BLaER1 treated with 17β-estradiol and CSF1 and Interleukin-3, amounts not matched to agents 10 nM and 100 nM (cell line): ENCODE measurements around the gene RABGAP1L.

Source experiments
- H3K27ac ChIP-seq, 11 experiments: shearing (Covaris generic); formaldehyde crosslinking; 2 replicates each; pipeline ENCODE4 v1.8.1; 2022
- H3K27me3 ChIP-seq, 11 experiments: shearing (Covaris generic); formaldehyde crosslinking; 2 replicates each; pipeline ENCODE4 v1.8.1; 2022
- H3K36me3 ChIP-seq, 11 experiments: shearing (Covaris generic); formaldehyde crosslinking; 2 replicates each; pipeline ENCODE4 v1.8.1; 2022
- H3K4me1 ChIP-seq, 10 experiments: shearing (Covaris generic); formaldehyde crosslinking; 2 replicates each; pipeline ENCODE4 v1.8.1; 2022
- H3K4me2 ChIP-seq, 11 experiments: shearing (Covaris generic); formaldehyde crosslinking; 2 replicates each; pipeline ENCODE4 v1.8.1; 2022
- H3K4me3 ChIP-seq, 10 experiments: shearing (Covaris generic); formaldehyde crosslinking; 2 replicates each; pipeline ENCODE4 v1.8.1; 2022
- H3K9ac ChIP-seq, 11 experiments: shearing (Covaris generic); formaldehyde crosslinking; 2 replicates each; pipeline ENCODE4 v1.8.1; 2022
- H3K9me3 ChIP-seq, 11 experiments: shearing (Covaris generic); formaldehyde crosslinking; replicated peaks in 1 of 11; 2 replicates each; pipeline ENCODE4 v1.8.1; 2022
- H4K20me1 ChIP-seq, 11 experiments: shearing (Covaris generic); formaldehyde crosslinking; 2 replicates each; pipeline ENCODE4 v1.8.1; 2022
- Cebpa-rat ChIP-seq, 11 experiments: shearing (Covaris generic); IDR thresholded peaks; 2 replicates each; pipeline ENCODE4 v1.8.1; 2022

RABGAP1L gene

GRCh38 chr1:174736831-174737230 lies 577.5 kb downstream of the RABGAP1L start:
- no peak overlapping the region; a peak in 1 of 22 replicates for H3K4me2 ChIP-seq
- H3K36me3 ChIP-seq, result peaks cover 0 to 10% (median 0%) of the 10 kb centered on the region in 11 experiments; a peak in 3 of 22 replicates
- H4K20me1 ChIP-seq, result no peaks in the 10 kb centered on the region
- H3K27ac ChIP-seq, result no peak overlapping the region
- H3K27me3 ChIP-seq, result no peaks in the 10 kb centered on the region
- peaks cover 0 to 29% (median 17%) of the 10 kb centered on the region in 10 experiments; a peak in 15 of 20 replicates for H3K4me1 ChIP-seq
- H3K9me3 ChIP-seq, result peaks cover 0 to 15% (median 9%) of the 10 kb centered on the region in 11 experiments; a peak in 13 of 22 replicates
- TF ChIP-seq Cebpa-rat (IDR thresholded peaks at IDR 0.05), result no peak
- no peak overlapping the region for H3K4me3 ChIP-seq
- no peak overlapping the region for H3K9ac ChIP-seq

GRCh38 chr1:174740249-174740968 lies 581.1 kb downstream of the RABGAP1L start:
- H3K4me3 ChIP-seq, result no peak overlapping the region
- peaks cover 0 to 15% (median 9%) of the 10 kb centered on the region in 11 experiments; a peak in 13 of 22 replicates for H3K9me3 ChIP-seq
- peak overlapping the region in 4 of 11 experiments; percentile 6 to 41 (median 13); a peak in 3 of 22 replicates for H3K27ac ChIP-seq
- H3K36me3 ChIP-seq, result peaks cover 0 to 10% (median 0%) of the 10 kb centered on the region in 11 experiments; a peak in 3 of 22 replicates
- H3K4me1 ChIP-seq, result peaks cover 0 to 44% (median 23%) of the 10 kb centered on the region in 10 experiments; a peak in 15 of 20 replicates
- no peaks in the 10 kb centered on the region for H4K20me1 ChIP-seq
- H3K4me2 ChIP-seq, result peak overlapping the region in 8 of 11 experiments; percentile 4 to 63 (median 37); a peak in 10 of 22 replicates
- no peaks in the 10 kb centered on the region for H3K27me3 ChIP-seq
- no peak for TF ChIP-seq Cebpa-rat (IDR thresholded peaks at IDR 0.05)
- H3K9ac ChIP-seq, result no peak overlapping the region

DNA sequence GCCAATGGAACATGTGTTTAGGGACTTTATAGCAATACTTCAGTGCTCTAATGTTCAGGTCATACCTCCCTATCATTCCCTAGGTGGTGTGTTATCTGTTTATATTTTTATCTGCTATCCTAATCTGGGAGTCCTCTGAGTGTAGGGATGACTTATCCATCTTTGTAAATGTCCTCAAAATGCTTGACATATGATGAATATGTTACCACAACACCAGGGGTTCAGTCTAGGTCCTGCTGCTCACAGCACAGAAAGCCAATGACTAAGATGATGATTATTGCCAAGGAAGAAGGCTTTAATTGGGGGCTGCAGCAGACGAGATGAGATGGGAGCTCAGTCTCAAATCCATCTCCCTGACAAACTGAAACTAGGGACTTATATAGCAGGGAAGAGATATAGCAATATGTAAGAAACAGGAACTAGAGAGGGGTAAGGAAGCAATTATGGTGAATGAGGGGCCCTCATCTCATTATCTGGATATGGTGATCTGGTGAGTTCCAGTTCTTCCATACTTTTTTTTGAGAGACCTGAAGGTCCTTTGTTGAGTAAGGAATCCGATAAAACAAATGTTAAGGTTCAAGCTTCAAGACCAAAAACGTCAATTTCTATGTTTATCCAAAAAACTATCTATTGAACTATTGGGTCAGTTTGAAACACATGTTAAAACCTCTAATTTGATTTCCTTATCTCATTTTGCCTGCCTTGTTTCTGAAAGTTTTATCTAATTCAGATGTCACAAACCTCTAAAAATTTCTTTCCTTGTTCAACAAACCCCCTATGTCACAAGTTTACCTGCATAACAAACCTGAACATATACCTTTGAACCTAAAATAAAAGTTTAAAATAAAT lies 583.7 kb downstream of the RABGAP1L start:
- Histone ChIP-seq H3K4me2 (peak overlapping the region in 4 of 11 experiments; percentile 8 to 44 (median 25); a peak in 5 of 22 replicates), H3K27ac (no peak overlapping the region), H3K9ac (no peak overlapping the region), H3K27me3 (no peaks in the 10 kb centered on the region), H3K4me3 (no peak overlapping the region), H4K20me1 (no peaks in the 10 kb centered on the region), H3K36me3 (no peaks in the 10 kb centered on the region), H3K4me1 (peaks cover 0 to 38% (median 23%) of the 10 kb centered on the region in 10 experiments; a peak in 15 of 20 replicates), H3K9me3 (no peaks in the 10 kb centered on the region)
- no peak for TF ChIP-seq Cebpa-rat (IDR thresholded peaks at IDR 0.05)

GRCh38 chr1:174743654-174744561 lies 584.6 kb downstream of the RABGAP1L start:
- H3K9ac ChIP-seq, result no peak overlapping the region
- no peaks in the 10 kb centered on the region for H3K27me3 ChIP-seq
- H3K27ac ChIP-seq, result no peak overlapping the region
- H3K4me2 ChIP-seq, result no peak overlapping the region
- H3K4me1 ChIP-seq, result peaks cover 0 to 38% (median 23%) of the 10 kb centered on the region in 10 experiments; a peak in 15 of 20 replicates
- no peak for TF ChIP-seq Cebpa-rat (IDR thresholded peaks at IDR 0.05)
- no peaks in the 10 kb centered on the region for H3K9me3 ChIP-seq
- no peaks in the 10 kb centered on the region for H4K20me1 ChIP-seq
- H3K4me3 ChIP-seq, result no peak overlapping the region
- H3K36me3 ChIP-seq, result no peaks in the 10 kb centered on the region

DNA sequence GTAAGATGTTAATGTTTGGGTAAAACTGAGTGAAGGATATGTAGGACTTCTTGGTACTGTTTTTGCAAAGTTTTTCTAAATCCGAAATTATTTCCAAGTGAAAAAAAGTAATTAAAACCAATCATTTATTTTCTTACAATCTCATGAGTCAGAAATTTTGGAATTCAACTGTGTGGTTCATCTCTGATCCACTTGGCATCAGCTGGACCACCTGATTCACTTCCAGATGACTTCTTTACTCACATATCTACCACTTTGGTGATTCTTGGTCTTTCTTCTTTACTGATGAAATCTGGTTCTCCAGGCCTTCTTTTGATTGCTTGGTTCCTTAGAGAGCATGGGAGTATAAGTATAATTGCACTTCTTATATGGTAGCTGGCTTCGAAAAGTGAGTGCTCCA lies 585.6 kb downstream of the RABGAP1L start:
- H3K27me3 ChIP-seq, result no peaks in the 10 kb centered on the region
- H3K4me3 ChIP-seq, result no peak overlapping the region
- H4K20me1 ChIP-seq, result no peaks in the 10 kb centered on the region
- no peak overlapping the region for H3K27ac ChIP-seq
- H3K36me3 ChIP-seq, result no peaks in the 10 kb centered on the region
- TF ChIP-seq Cebpa-rat (IDR thresholded peaks at IDR 0.05), result no peak
- peaks cover 0 to 34% (median 21%) of the 10 kb centered on the region in 10 experiments; a peak in 15 of 20 replicates for H3K4me1 ChIP-seq
- H3K4me2 ChIP-seq, result no peak overlapping the region
- H3K9ac ChIP-seq, result no peak overlapping the region
- no peaks in the 10 kb centered on the region for H3K9me3 ChIP-seq

GRCh38 chr1:174746024-174746808 lies 586.9 kb downstream of the RABGAP1L start:
- H4K20me1 ChIP-seq, result no peaks in the 10 kb centered on the region
- no peak overlapping the region for H3K4me3 ChIP-seq
- H3K4me1 ChIP-seq, result peaks cover 0 to 20% (median 12%) of the 10 kb centered on the region in 10 experiments; a peak in 11 of 20 replicates
- H3K36me3 ChIP-seq, result no peaks in the 10 kb centered on the region
- no peaks in the 10 kb centered on the region for H3K9me3 ChIP-seq
- H3K9ac ChIP-seq, result no peak overlapping the region
- TF ChIP-seq Cebpa-rat (IDR thresholded peaks at IDR 0.05), result no peak
- no peaks in the 10 kb centered on the region for H3K27me3 ChIP-seq
- H3K27ac ChIP-seq, result no peak overlapping the region
- H3K4me2 ChIP-seq, result no peak overlapping the region

- Histone ChIP-seq H3K27me3 (no peaks in the 10 kb centered on the region), H3K27ac (no peak overlapping the region), H3K4me1 (peaks cover 0 to 9% (median 5%) of the 10 kb centered on the region in 10 experiments; a peak in 8 of 20 replicates), H3K4me3 (no peak overlapping the region), H4K20me1 (no peaks in the 10 kb centered on the region), H3K4me2 (no peak overlapping the region), H3K9ac (no peak overlapping the region), H3K36me3 (no peaks in the 10 kb centered on the region), H3K9me3 (no peaks in the 10 kb centered on the region)
- no peak for TF ChIP-seq Cebpa-rat (IDR thresholded peaks at IDR 0.05)
Observed at GRCh38 chr1:174747613-174748012, 588.3 kb downstream of the RABGAP1L start.

DNA sequence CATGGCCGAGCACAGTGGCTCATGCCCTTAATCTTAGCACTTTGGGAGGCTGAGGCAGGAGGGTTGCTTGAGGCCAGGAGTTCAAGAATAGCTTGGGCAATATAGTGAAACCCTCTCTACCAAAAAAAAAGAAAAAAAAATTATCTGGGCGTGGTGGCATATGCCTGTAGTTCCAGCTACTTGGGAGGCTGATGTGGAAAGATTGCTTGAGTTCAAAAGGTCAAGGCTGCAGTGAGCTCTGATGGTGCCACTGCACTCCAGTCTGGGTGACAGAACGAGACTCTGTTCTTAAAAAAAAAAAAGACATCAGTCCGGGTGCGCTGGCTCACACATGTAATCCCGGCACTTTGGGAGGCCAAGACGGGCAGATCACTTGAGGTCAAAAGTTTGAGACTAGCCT lies 589.3 kb downstream of the RABGAP1L start:
- Histone ChIP-seq H3K36me3 (no peaks in the 10 kb centered on the region), H3K27me3 (no peaks in the 10 kb centered on the region), H3K4me3 (no peak overlapping the region), H3K9me3 (no peaks in the 10 kb centered on the region), H3K9ac (no peak overlapping the region), H3K4me2 (no peak overlapping the region), H3K27ac (no peak overlapping the region), H4K20me1 (no peaks in the 10 kb centered on the region), H3K4me1 (no peaks in the 10 kb centered on the region)
- TF ChIP-seq Cebpa-rat (IDR thresholded peaks at IDR 0.05), result no peak
